ENCODE measurements around the gene GALNT2.

DNA sequence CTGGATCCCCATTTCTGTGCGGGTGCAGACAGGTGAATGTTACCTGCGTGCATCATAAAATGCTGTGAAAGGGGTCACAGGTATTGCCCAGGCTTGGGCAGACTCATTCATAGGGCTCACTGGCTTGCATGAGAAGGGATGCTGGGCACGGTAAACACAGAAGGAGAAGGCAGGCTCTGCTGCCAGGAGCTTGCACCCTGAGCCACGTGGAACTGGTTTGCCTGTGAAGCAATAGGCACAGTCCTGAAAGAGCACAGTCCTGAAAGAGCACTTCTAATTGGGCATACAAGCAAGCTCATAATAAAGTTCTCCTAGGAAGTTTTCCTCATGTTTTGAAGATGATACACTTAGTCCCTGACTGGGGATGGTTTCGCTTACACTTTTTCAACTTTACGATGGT is 40.9 kb downstream of the GALNT2 start:
- TF ChIP-seq SMC3 (IDR thresholded peaks at IDR 0.05) = no peak
- TF ChIP-seq, protein P1, sequence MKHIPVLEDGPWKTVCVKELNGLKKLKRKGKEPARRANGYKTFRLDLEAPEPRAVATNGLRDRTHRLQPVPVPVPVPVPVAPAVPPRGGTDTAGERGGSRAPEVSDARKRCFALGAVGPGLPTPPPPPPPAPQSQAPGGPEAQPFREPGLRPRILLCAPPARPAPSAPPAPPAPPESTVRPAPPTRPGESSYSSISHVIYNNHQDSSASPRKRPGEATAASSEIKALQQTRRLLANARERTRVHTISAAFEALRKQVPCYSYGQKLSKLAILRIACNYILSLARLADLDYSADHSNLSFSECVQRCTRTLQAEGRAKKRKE (CRISPR knock-in tag; IDR thresholded peaks at IDR 0.05; ENCODE audit: low read depth) = no peak
- TF ChIP-seq, protein P2, sequence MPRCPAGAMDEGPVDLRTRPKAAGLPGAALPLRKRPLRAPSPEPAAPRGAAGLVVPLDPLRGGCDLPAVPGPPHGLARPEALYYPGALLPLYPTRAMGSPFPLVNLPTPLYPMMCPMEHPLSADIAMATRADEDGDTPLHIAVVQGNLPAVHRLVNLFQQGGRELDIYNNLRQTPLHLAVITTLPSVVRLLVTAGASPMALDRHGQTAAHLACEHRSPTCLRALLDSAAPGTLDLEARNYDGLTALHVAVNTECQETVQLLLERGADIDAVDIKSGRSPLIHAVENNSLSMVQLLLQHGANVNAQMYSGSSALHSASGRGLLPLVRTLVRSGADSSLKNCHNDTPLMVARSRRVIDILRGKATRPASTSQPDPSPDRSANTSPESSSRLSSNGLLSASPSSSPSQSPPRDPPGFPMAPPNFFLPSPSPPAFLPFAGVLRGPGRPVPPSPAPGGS (IDR thresholded peaks at IDR 0.05) = no peak
- TF ChIP-seq FOSL2 (IDR thresholded peaks at IDR 0.05) = no peak
- TF ChIP-seq FOSL2 (CRISPR knock-in tag; IDR thresholded peaks at IDR 0.05) = no peak
- TF ChIP-seq REST (IDR thresholded peaks at IDR 0.05) = no peak
- TF ChIP-seq, protein P3, sequence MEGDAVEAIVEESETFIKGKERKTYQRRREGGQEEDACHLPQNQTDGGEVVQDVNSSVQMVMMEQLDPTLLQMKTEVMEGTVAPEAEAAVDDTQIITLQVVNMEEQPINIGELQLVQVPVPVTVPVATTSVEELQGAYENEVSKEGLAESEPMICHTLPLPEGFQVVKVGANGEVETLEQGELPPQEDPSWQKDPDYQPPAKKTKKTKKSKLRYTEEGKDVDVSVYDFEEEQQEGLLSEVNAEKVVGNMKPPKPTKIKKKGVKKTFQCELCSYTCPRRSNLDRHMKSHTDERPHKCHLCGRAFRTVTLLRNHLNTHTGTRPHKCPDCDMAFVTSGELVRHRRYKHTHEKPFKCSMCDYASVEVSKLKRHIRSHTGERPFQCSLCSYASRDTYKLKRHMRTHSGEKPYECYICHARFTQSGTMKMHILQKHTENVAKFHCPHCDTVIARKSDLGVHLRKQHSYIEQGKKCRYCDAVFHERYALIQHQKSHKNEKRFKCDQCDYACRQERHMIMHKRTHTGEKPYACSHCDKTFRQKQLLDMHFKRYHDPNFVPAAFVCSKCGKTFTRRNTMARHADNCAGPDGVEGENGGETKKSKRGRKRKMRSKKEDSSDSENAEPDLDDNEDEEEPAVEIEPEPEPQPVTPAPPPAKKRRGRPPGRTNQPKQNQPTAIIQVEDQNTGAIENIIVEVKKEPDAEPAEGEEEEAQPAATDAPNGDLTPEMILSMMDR (IDR thresholded peaks at IDR 0.05) = no peak
- no peak for TF ChIP-seq EP300 (IDR thresholded peaks at IDR 0.05)
- TF ChIP-seq CEBPB (IDR thresholded peaks at IDR 0.05) = no peak
- TF ChIP-seq, protein P4, sequence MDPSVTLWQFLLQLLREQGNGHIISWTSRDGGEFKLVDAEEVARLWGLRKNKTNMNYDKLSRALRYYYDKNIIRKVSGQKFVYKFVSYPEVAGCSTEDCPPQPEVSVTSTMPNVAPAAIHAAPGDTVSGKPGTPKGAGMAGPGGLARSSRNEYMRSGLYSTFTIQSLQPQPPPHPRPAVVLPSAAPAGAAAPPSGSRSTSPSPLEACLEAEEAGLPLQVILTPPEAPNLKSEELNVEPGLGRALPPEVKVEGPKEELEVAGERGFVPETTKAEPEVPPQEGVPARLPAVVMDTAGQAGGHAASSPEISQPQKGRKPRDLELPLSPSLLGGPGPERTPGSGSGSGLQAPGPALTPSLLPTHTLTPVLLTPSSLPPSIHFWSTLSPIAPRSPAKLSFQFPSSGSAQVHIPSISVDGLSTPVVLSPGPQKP (IDR thresholded peaks at IDR 0.05; ENCODE audit: low read depth, low read length) = no peak
- no peak for TF ChIP-seq CHD4 (IDR thresholded peaks at IDR 0.05; ENCODE audit: borderline replicate concordance)
- TF ChIP-seq, protein P5, sequence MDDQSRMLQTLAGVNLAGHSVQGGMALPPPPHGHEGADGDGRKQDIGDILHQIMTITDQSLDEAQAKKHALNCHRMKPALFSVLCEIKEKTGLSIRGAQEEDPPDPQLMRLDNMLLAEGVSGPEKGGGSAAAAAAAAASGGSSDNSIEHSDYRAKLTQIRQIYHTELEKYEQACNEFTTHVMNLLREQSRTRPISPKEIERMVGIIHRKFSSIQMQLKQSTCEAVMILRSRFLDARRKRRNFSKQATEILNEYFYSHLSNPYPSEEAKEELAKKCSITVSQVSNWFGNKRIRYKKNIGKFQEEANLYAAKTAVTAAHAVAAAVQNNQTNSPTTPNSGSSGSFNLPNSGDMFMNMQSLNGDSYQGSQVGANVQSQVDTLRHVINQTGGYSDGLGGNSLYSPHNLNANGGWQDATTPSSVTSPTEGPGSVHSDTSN (IDR thresholded peaks at IDR 0.05) = no peak
- no peak for TF ChIP-seq NFE2L2 (conservative IDR thresholded peaks at IDR 0.05; ENCODE audit: low read length)
- no peak for TF ChIP-seq BHLHE40 (IDR thresholded peaks at IDR 0.05; ENCODE audit: low read depth, low read length)
- TF ChIP-seq POLR2A (IDR thresholded peaks at IDR 0.05; ENCODE audit: low read length) = no peak

Data from A549 (cell line).